ENCODE results near the gene TUBB2B. TPM values are rescaled to one million over a fixed set of nuclear protein-coding genes. Genes with fewer than 3 reads are reported as not detected.

TUBB2B gene
- total and polyA plus RNA-seq, 4 donors: 0.85 to 4.3 (median 2.6) TPM

GRCh38 chr6:3204921-3205320 is 22.5 kb downstream of the TUBB2B start:
- no peak overlapping the region for H3K9ac ChIP-seq (ENCODE audit: insufficient read depth in 1 of 2, low read length in 2 of 2)
- no peaks in the 10 kb centered on the region for H3K36me3 ChIP-seq (ENCODE audit: control insufficient read depth in 4 of 4, insufficient read depth in 4 of 4, low read length in 4 of 4)
- TF ChIP-seq, protein P1, sequence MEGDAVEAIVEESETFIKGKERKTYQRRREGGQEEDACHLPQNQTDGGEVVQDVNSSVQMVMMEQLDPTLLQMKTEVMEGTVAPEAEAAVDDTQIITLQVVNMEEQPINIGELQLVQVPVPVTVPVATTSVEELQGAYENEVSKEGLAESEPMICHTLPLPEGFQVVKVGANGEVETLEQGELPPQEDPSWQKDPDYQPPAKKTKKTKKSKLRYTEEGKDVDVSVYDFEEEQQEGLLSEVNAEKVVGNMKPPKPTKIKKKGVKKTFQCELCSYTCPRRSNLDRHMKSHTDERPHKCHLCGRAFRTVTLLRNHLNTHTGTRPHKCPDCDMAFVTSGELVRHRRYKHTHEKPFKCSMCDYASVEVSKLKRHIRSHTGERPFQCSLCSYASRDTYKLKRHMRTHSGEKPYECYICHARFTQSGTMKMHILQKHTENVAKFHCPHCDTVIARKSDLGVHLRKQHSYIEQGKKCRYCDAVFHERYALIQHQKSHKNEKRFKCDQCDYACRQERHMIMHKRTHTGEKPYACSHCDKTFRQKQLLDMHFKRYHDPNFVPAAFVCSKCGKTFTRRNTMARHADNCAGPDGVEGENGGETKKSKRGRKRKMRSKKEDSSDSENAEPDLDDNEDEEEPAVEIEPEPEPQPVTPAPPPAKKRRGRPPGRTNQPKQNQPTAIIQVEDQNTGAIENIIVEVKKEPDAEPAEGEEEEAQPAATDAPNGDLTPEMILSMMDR (IDR thresholded peaks at IDR 0.05; ENCODE audit: control extremely low read depth, extremely low read depth): no peak
- peaks cover 0 to 2% (median 0%) of the 10 kb centered on the region in 5 donors for H3K4me1 ChIP-seq (ENCODE audit: control insufficient read depth in 5 of 5, insufficient read depth in 5 of 5, low read length in 5 of 5)
- no peaks in the 10 kb centered on the region for H3K27me3 ChIP-seq (ENCODE audit: control insufficient read depth in 3 of 3, insufficient read depth in 3 of 3, low read length in 2 of 3)
- no peak overlapping the region for H3K4me3 ChIP-seq
- WGBS, 2 donors: 95 to 97% methylated on average over 6 of the region's 6 CpGs
- DNase-seq (no peak), ATAC-seq (ENCODE audit: insufficient read depth, low FRiP score) (no peak)
- H3K9me3 ChIP-seq (ENCODE audit: control insufficient read depth in 4 of 4, insufficient read depth in 3 of 4, low read length in 3 of 4): peaks cover 0 to 2% (median 0%) of the 10 kb centered on the region in 4 donors
- H3K27ac ChIP-seq (ENCODE audit: low read depth in 1 of 2, low read length in 1 of 2): no peak overlapping the region

- ATAC-seq (ENCODE audit: insufficient read depth, low FRiP score) (no peak), DNase-seq (no peak)
- TF ChIP-seq, protein P1 (IDR thresholded peaks at IDR 0.05; ENCODE audit: control extremely low read depth, extremely low read depth): no peak
- Histone ChIP-seq H3K27ac (ENCODE audit: low read depth in 1 of 2, low read length in 1 of 2) (no peak overlapping the region), H3K27me3 (ENCODE audit: control insufficient read depth in 3 of 3, insufficient read depth in 3 of 3, low read length in 2 of 3) (no peaks in the 10 kb centered on the region), H3K9me3 (ENCODE audit: control insufficient read depth in 4 of 4, insufficient read depth in 3 of 4, low read length in 3 of 4) (peaks cover 0 to 2% (median 0%) of the 10 kb centered on the region in 4 donors), H3K36me3 (ENCODE audit: control insufficient read depth in 4 of 4, insufficient read depth in 4 of 4, low read length in 4 of 4) (no peaks in the 10 kb centered on the region), H3K9ac (ENCODE audit: insufficient read depth in 1 of 2, low read length in 2 of 2) (no peak overlapping the region), H3K4me1 (ENCODE audit: control insufficient read depth in 5 of 5, insufficient read depth in 5 of 5, low read length in 5 of 5) (peaks cover 0 to 2% (median 0%) of the 10 kb centered on the region in 5 donors), H3K4me3 (no peak overlapping the region)
- WGBS, 2 donors: 80 to 88% methylated on average over 7 of the region's 7 CpGs
Observed at GRCh38 chr6:3202999-3203696, 24.3 kb downstream of the TUBB2B start.

DNA sequence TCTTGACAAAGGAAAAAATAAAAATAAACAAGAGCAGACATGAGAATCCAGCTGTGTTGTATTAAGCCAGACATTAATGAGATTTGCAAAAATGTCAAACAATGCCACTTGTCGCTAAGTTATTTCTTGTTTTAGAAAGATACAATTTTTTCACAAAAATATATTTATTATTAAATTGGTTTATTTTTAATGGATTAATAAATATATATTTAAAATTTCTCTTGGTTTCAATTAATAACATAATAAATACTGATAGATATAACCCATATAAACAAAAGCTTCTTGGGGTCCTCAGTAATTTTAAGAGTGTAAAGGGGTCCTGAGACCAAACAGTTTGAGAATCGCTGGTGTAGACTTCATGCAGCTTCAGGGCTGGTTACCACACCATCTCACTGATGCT is 26.1 kb downstream of the TUBB2B start:
- ATAC-seq (ENCODE audit: insufficient read depth, low FRiP score) (no peak), DNase-seq (no peak)
- Histone ChIP-seq H3K36me3 (ENCODE audit: control insufficient read depth in 4 of 4, insufficient read depth in 4 of 4, low read length in 4 of 4) (no peaks in the 10 kb centered on the region), H3K9ac (ENCODE audit: insufficient read depth in 1 of 2, low read length in 2 of 2) (no peak overlapping the region), H3K4me1 (ENCODE audit: control insufficient read depth in 5 of 5, insufficient read depth in 5 of 5, low read length in 5 of 5) (no peaks in the 10 kb centered on the region), H3K4me3 (no peak overlapping the region), H3K9me3 (ENCODE audit: control insufficient read depth in 4 of 4, insufficient read depth in 3 of 4, low read length in 3 of 4) (peaks cover 0 to 2% (median 0%) of the 10 kb centered on the region in 4 donors), H3K27me3 (ENCODE audit: control insufficient read depth in 3 of 3, insufficient read depth in 3 of 3, low read length in 2 of 3) (no peaks in the 10 kb centered on the region), H3K27ac (ENCODE audit: low read depth in 1 of 2, low read length in 1 of 2) (no peak overlapping the region)
- TF ChIP-seq, protein P1 (IDR thresholded peaks at IDR 0.05; ENCODE audit: control extremely low read depth, extremely low read depth): no peak
- 90 to 91% methylated on average over 2 of the region's 2 CpGs for WGBS, 2 donors

GRCh38 chr6:3200682-3201081 is 26.8 kb downstream of the TUBB2B start:
- Histone ChIP-seq H3K27ac (ENCODE audit: low read depth in 1 of 2, low read length in 1 of 2) (no peak overlapping the region), H3K9me3 (ENCODE audit: control insufficient read depth in 4 of 4, insufficient read depth in 3 of 4, low read length in 3 of 4) (peaks cover 0 to 2% (median 0%) of the 10 kb centered on the region in 4 donors), H3K9ac (ENCODE audit: insufficient read depth in 1 of 2, low read length in 2 of 2) (no peak overlapping the region), H3K27me3 (ENCODE audit: control insufficient read depth in 3 of 3, insufficient read depth in 3 of 3, low read length in 2 of 3) (no peaks in the 10 kb centered on the region), H3K36me3 (ENCODE audit: control insufficient read depth in 4 of 4, insufficient read depth in 4 of 4, low read length in 4 of 4) (no peaks in the 10 kb centered on the region), H3K4me3 (no peak overlapping the region), H3K4me1 (ENCODE audit: control insufficient read depth in 5 of 5, insufficient read depth in 5 of 5, low read length in 5 of 5) (no peaks in the 10 kb centered on the region)
- ATAC-seq (ENCODE audit: insufficient read depth, low FRiP score) (no peak), DNase-seq (no peak)
- TF ChIP-seq, protein P1 (IDR thresholded peaks at IDR 0.05; ENCODE audit: control extremely low read depth, extremely low read depth): no peak
